GM19099 (cell line): ENCODE results near the gene NUMBL.

ENCODE experiments used
- POLR2A ChIP-seq: IDR thresholded peaks from 3 replicates; pipeline ENCODE4 v1.6.1; 2011; ENCODE audit warnings: low read depth; ENCODE audit not compliant: insufficient read length; ENCODE audit errors: extremely low read depth

NUMBL gene

DNA sequence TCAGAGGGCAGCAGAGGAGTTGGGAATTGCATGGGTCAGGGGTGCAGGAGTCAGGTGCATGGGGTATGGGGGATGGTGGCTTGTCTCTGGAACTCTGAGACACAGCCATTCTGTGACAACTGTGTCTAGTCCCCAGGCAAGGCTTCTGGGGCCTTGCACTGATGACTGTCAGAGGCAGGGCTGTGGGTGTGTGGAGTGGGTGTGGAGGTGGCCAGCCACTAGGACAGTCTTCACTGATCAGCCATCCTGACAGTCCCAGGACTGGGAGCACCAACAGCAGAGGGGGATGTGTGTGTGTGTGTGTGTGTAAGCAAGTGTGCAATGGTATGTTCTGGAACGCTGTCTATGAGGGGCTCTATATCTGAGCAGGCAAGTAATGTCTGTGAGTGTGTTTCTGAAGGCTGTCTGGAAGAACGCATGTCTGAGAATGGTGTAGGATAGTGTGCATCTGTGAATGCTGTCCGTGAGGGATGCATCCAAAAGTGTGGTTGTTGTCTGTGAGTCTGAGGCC is 5.4 kb downstream of the NUMBL start:
- no peak for TF ChIP-seq POLR2A

DNA sequence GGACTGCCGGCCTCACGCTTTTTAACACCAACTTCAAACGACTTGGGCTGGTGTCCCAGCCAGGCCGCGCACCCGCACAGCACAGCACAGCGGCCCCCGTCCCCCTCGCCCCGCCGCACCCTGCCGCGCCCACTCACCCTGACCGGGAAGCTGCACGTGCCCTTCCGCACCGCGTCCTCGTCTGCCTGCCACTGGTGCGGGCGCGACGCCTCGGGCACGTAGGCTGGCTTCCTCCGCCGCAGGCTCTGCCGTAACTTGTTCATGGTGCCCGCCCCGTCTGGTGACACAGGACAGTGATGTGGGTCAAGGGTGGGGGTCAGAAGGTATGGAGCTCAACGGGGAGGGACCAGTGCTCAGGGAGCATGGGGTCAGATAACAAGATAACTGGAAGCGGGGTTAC is 6.2 kb downstream of the NUMBL start:
- no peak for TF ChIP-seq POLR2A

DNA sequence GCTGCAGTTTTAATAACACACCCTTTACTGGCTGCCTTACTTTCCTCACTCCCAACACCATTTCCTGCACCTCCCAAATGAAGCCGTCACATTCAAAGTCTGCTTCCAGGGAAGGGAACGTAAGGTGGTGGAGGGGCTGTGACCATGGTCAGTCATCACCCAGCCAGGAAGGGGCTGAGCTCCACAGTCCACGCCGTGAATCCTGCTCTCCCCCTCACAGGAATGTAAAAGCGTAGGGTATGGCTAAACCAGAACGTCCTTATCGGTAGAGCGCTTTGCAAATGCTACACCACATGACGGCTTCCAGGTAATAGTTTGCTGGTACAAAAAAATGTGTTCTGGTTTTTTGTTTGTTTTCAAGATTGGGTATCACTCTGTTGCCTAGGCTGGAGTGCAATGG is 7.0 kb downstream of the NUMBL start:
- TF ChIP-seq POLR2A, result no peak

DNA sequence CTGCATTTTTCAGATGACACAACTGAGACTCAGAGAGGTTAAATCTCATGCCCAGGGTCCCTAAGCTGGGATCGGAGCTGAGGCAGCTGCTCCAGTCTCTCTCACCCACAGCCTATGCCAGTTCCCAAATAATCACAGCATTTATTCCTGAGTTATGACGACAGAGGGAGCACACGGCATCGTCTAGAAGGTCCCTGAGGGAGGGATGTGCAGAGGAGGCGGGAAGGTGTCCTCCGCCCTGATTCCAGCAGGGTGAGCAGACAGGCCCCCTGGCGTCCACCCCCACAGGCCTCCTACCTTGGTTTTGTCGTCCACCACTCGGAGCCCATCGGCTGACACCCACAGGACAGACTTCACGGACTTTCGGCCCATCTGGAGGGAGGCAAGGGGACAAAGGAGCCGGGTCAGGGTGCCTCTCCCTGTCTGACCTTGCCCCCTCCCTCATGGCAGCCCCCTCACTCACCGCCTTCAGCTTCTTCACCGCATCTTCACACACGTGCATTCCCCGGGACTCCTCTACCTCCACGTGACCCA is 8.0 kb downstream of the NUMBL start:
- TF ChIP-seq POLR2A, result no peak

DNA sequence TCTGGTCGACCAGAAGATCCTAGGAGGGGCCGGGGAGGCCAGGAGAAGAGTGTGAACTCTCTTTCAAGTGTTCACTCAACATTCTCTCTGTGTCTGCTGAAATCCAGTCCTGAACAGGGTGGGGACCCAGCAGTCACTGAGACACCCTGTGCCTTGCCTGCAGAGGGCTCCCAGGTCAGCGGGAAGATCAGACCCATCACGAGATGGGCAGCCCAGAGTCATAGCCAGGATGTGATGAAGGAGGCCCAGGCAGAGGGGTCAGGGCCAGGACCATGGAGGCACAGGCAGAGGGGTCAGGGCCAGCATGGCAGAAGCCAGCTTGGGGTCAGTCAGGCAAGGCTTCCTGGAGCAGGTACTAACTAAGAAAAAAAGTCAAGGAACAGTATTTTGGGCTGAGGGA is 9.4 kb downstream of the NUMBL start:
- TF ChIP-seq POLR2A, result no peak

DNA sequence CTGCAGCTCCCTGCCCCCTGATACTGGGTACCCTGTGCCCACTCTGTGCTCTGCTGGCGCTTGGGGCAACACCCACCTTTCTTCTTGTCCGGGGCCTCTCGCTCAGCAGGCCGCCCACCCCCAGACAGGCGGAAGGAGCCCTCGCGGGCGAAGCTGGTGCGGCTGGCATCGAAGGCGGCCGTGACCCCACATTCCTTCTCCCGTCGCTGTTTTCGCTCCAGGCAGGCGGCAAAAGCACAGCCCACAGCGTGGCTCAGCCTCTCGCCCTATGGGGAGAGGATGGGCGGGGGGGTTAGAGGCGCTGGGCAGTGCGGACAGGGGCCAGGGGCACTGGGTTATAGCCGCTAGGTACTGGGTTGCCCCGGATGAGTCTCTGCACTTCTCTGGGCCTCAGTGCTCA is 13.3 kb downstream of the NUMBL start:
- TF ChIP-seq POLR2A, result no peak

DNA sequence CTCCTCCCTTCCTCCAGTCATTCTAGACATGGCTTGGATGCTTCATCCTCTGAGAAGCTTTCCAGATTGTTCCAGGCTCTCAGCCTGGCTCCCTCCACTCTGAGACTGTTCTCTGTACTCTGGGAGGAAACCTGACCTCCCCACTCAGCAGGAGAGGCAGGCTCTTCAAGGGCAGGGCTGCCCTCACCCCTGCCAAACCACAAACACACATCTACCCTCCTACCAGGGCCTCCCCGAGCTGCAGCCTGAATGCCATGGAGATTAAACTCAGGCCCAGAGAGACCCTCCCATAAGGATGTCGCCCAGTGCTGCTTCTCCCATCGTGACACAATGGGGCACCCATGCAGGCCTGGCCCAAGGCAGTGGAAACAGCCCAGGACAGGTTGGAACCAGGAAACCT is 16.2 kb downstream of the NUMBL start:
- TF ChIP-seq POLR2A, result no peak

DNA sequence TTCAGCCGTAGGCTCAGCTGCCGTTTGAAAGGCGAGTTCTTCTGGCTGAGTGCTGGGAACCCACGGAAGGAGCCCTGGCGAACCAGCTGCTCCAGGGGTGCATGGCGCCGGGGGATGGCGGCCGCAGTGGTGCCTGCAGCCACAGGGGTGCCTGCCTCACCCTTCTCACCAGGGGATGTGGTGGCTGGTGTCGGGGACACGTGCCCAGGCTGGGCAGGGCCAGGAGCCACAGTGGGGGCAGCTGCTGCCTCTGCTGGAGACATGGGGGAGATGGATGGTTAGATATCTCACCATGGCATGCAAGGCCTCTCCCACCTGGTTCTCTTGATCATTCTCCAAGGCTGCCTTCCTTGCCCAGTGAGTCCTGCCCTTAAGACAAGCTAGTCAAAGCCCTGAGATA is 17.1 kb downstream of the NUMBL start:
- TF ChIP-seq POLR2A, result no peak

DNA sequence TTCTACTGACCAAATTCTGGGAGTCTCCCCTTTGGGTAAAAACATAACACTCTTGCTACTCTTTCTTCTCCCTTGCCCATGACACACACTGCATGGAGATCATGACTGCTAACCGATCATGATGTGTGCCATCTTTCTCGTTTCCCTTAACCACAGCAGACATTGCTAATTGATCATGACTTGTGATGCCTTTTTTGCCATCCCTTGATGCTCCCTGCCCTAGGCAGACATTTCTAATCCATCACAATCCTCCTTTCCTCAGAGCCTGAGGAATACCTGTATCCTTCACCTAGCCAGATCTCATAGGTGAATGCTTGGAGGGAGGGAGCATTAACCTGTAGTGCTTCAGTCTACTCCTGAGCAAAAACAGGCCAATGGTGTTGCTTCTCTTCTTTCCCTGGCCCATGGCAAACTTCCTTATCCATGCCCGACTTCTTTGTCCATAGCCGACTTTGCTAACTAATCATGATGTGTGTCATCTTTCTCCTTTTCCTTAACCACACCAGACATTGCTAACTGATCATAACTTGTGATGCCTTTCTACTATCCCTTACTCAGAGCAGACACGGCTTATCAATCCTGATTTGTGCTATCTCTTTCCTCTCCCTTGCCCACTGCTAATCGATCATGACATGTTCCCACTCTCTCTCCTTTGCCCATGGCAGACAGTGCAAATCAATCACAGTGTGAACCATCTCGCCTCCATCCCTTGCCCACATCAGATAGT is 17.7 kb downstream of the NUMBL start:
- TF ChIP-seq POLR2A, result no peak

DNA sequence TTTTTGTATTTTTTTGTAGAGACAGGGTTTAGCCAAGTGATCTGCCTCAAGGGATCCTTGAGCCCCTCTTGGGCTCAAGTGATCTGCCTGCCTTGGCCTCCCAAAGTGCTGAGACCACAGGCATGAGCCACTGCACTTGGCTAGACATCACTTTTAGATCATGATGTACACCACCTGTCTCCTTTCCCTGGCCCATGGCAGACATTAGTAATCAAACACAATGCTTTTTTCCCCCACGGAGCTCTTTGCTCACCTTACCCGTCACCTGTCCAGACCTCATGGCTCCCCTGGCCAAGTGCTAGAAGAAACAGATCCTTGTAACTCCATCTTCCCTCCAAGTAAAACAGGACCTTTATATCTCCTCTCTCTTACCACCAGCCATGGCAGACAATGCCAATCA is 18.4 kb downstream of the NUMBL start:
- no peak for TF ChIP-seq POLR2A

DNA sequence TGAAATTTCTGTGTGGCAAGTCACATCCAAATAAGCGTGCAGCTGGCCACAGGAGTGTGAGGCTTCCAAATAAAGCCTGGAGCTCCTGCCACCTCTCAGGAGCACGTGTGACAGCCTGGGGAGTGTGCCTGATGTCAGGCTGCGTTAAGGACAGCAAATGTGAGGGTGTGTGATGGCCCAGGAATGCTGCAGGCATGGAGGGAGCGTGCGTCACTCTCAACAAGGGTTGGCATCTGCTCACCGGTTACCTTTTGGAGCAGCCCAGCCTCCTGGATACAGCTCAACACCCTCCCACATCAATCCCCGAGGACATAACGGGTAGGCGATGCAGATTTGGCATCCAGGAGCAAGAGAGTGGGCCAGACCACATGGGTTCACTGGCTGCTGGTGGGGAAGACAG is 19.0 kb downstream of the NUMBL start:
- no peak for TF ChIP-seq POLR2A

DNA sequence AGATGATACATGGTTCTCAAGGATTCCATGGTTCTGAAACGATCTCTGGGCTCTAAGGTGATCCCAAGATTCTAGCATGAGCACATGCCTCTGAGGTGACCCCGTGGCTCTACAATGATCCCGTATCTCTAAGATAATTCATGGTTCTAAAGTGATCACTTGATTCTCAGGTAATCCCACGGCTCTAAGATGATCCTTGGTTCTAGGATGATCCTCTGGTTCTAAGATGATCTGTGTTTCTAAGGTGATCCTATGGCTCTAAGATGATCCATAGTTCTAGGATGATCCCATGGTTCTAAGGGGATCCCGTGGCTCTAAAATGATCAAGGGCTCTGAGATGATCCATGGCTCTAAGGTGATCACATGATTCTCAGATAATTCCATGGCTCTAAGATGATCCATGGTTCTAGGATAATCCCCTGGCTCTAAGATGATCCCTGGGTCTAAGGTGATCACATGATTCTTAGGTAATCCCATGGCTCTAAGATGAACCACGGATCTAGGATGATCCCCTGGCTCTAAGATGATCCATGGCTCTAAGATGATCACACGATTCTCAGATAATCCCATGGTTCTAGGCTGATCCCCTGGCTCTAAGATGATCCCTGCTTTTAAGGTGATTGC is 21.3 kb downstream of the NUMBL start:
- no peak for TF ChIP-seq POLR2A

DNA sequence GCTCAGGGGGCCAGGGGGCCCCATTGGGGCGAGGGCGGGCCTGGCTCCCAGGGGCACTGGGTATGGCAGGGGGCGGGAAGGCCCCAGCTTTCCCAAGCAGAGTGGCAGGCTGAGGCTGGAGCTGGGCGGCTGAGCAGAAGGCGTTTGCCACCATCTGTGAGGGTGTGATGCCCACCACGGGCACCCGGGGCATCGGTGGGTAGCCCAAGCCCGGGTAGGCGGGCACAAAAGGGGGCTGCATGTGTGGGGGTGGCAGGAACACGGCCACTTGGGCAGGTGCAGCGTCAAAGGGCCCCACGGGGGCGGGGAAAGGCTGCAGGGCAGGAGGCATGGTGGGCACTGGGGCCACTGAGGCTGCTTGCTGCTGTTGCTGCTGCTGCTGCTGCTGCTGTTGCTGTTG is 22.8 kb downstream of the NUMBL start:
- TF ChIP-seq POLR2A, result no peak

DNA sequence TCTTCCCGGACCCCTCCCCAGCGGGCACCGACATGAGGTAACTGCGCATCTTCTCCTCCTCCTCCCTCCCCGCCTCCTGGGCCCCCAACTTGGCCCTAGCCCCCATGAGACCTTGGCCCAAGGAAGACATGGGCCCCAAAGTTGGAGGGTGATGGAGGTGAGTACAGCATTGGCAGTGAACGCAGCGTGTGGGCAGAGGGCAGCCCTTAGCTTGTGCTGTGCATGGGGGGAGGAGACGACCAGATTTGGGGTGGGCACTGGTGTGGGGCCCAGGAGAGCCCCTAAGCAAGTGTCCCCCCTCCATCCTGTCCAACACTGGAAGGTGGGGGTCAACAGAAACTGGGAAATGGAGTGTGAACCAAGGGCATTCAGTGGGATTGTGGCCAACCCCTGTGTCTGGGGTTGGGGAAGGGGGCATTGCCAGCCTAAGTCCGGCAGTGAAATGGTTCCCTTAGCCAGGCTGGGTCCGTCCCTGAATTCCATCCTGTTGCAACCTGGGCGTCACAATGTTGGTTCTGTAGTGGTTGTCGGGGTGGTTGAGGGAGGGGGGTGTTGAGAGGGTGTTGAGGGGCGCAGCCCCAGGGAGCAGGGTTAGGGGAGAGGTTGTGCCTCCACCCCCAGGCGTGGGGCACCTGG is 23.5 kb downstream of the NUMBL start:
- TF ChIP-seq POLR2A, result no peak
